OCI-LY3 (cell line): ENCODE measurements around the gene SLC4A1.
A peak's percentile ranks its signal among the peaks of the same experiment; 100 is the strongest.

Source experiments
- CTCF ChIP-seq: fragments of 200-600, 300-600 bp; sonication (generic); IDR thresholded peaks from 2 replicates; pipeline ENCODE4 v1.5.1; 2014; ENCODE audit warnings: antibody characterized with exemption, low read length, low read depth
- EZH2phosphoT487 ChIP-seq: fragments of 200-600 bp; shearing (Covaris generic); IDR thresholded peaks from 2 replicates; pipeline ENCODE4 v1.6.1; 2018; ENCODE audit warnings: antibody characterized with exemption, mixed run types, low read depth

- TF ChIP-seq CTCF (0 out of 2 replicates have a peak, but pooled peaks have one; percentile 20), EZH2phosphoT487 (no peak)
Measured at GRCh38 chr17:44266402-44267164, 1.4 kb downstream of the SLC4A1 start.
